A549 (cell line): ENCODE data around the gene POLR2L. TPM values are rescaled to one million over a fixed set of nuclear protein-coding genes. Genes with fewer than 3 reads are reported as not detected.

Experiments used
- ATAC-seq, 2 experiments: fragments of 200-7000 bp in 1 of 2; fragments of >200 bp in 1 of 2; cut with Nextera tagmentation in 1 of 2; cut with Tn5 transposase in 1 of 2; 3 replicates each; pipeline versions ENCODE4 v1.8.0 to v1.9.1; 2018 to 2020; ENCODE audit warnings: mild to moderate bottlenecking in 1 of 2, moderate library complexity in 1 of 2
- CTCF ChIA-PET: fragments of 300-600 bp; sonication (Branson Sonifier 250); formaldehyde crosslinking; extraction: SDS; loops from one replicate; lab custom pipeline; 2021; ENCODE audit warnings: antibody characterized with exemption, inconsistent platforms; lab: Yijun Ruan, JAX
- POLR2A ChIA-PET: fragments of 350-600 bp; formaldehyde crosslinking; extraction: SDS; loops from one replicate; lab custom pipeline; 2021; ENCODE audit warnings: antibody characterized with exemption, inconsistent platforms; lab: Yijun Ruan, JAX
- DNase-seq, 2 experiments: peaks; one replicate each; pipeline versions ENCODE4 v3.0.0 to v3.0.0-alpha.2; 2011 to 2016; ENCODE audit warnings: low read depth in 1 of 2, low spot score in 1 of 2
- FAIRE-seq: peaks from 2 replicates; lab custom pipeline; 2011; peaks lifted over from hg19 to GRCh38; lab: Jason Lieb, UNC
- H3K27ac ChIP-seq, 2 experiments: fragments of >200 bp; sonication (Bioruptor Twin); formaldehyde crosslinking; 3 replicates each; pipeline ENCODE4 v1.5.1; 2016 to 2017
- H3K4me1 ChIP-seq: fragments of >200 bp; sonication (Bioruptor Twin); formaldehyde crosslinking; 3 replicates; pipeline ENCODE4 v1.6.1; 2016
- H3K4me2 ChIP-seq: fragments of >200 bp; sonication (Bioruptor Twin); formaldehyde crosslinking; 3 replicates; pipeline ENCODE4 v1.6.1; 2016
- H3K4me3 ChIP-seq: fragments of >200 bp; sonication (Bioruptor Twin); formaldehyde crosslinking; 3 replicates; pipeline ENCODE4 v1.5.1; 2016
- H3K9me3 ChIP-seq: fragments of >200 bp; sonication (Bioruptor Twin); formaldehyde crosslinking; 3 replicates; pipeline ENCODE4 v1.6.1; 2016
- BHLHE40 ChIP-seq: IDR thresholded peaks from 2 replicates; pipeline ENCODE4 v1.6.1; 2012; ENCODE audit warnings: low read depth, low read length, inconsistent platforms
- EHF ChIP-seq: fragments of 250-450 bp; sonication (Bioruptor Pico); IDR thresholded peaks from 2 replicates; pipeline ENCODE4 v1.5.0; 2020; ENCODE audit warnings: mild to moderate bottlenecking
- EP300 ChIP-seq, 2 experiments: fragments of >200 bp; sonication (Bioruptor Twin); formaldehyde crosslinking; IDR thresholded peaks; 2 replicates in 1 of 2; 3 replicates in 1 of 2; pipeline ENCODE4 v1.6.1; 2016 to 2017
- FOSB ChIP-seq: fragments of 250-450 bp; sonication (Bioruptor Pico); IDR thresholded peaks from 2 replicates; pipeline ENCODE4 v1.5.0; 2020; ENCODE audit warnings: mild to moderate bottlenecking, moderate library complexity
- GATA3 ChIP-seq: IDR thresholded peaks from 2 replicates; pipeline ENCODE4 v1.6.1; 2012; ENCODE audit warnings: borderline replicate concordance
- HEYL ChIP-seq: fragments of 250-450 bp; sonication (Bioruptor Pico); IDR thresholded peaks from 2 replicates; pipeline ENCODE4 v1.8.0; 2021; ENCODE audit warnings: mild to moderate bottlenecking, moderate library complexity
- HOXB13 ChIP-seq: fragments of 250-450 bp; sonication (Bioruptor Pico); IDR thresholded peaks from 2 replicates; pipeline ENCODE4 v1.5.0; 2020; ENCODE audit warnings: low read depth, mild to moderate bottlenecking, moderate library complexity
- JUN ChIP-seq, 2 experiments: fragments of >200 bp; sonication (Bioruptor Twin); formaldehyde crosslinking; IDR thresholded peaks; 2 replicates in 1 of 2; 3 replicates in 1 of 2; pipeline ENCODE4 v1.6.1; 2016 to 2017
- KDM1A ChIP-seq: fragments of 200-600 bp; sonication (generic); IDR thresholded peaks from 2 replicates; pipeline ENCODE4 v1.6.1; 2016; ENCODE audit warnings: low read depth, mild to moderate bottlenecking
- MAFK ChIP-seq: fragments of 450-650 bp; IDR thresholded peaks from 2 replicates; pipeline ENCODE4 v1.6.1; 2014; ENCODE audit not compliant: partially characterized antibody
- MYC ChIP-seq: IDR thresholded peaks from 2 replicates; pipeline ENCODE4 v1.6.1; 2012; ENCODE audit warnings: mild to moderate bottlenecking, inconsistent platforms, low read length, improper control_type of control experiment, borderline replicate concordance
- POLR2A ChIP-seq: IDR thresholded peaks from 2 replicates; pipeline ENCODE4 v1.6.1; 2012; ENCODE audit warnings: mild to moderate bottlenecking, low read length
- RAD21 ChIP-seq, 2 experiments: fragments of >200 bp in 1 of 2; sonication (Bioruptor Twin) in 1 of 2; formaldehyde crosslinking in 1 of 2; IDR thresholded peaks in 1 of 2; conservative IDR thresholded peaks in 1 of 2; 2 replicates in 1 of 2; 3 replicates in 1 of 2; pipeline ENCODE4 v1.6.1; 2012 to 2018; ENCODE audit warnings: inconsistent platforms in 1 of 2
- TFCP2L1 ChIP-seq: fragments of 250-450 bp; sonication (Bioruptor Pico); IDR thresholded peaks from 2 replicates; pipeline ENCODE4 v1.5.0; 2021; ENCODE audit warnings: mild to moderate bottlenecking
- WGBS: methylation state at CpG from one replicate; pipeline ENCODE4 v1.1.6; 2017; ENCODE audit errors: missing lambda C conversion rate; 5-methylcytosine and 5-hydroxymethylcytosine counted together
- polyA plus RNA-seq, 4 experiments: library from polyadenylated mRNA; depleted of rRNA in 3 of 4; stranded (reverse); fragments of >200 nt; fragmentation: RNase III in 1 of 4; extraction: RNeasy Plus Mini Kit Qiagen cat#74134 plus additional on column Dnase treatment in 1 of 4; gene quantifications; 2 replicates in 3 of 4; 3 replicates in 1 of 4; pipeline ENCODE4 v1.2.3, GENCODE V29; 2011 to 2017
- TF ChIP-seq, protein P1 (sequence below): IDR thresholded peaks from 2 replicates; pipeline ENCODE4 v1.6.1; 2012
- TF ChIP-seq, protein P2 (sequence below): fragments of 200-600 bp; sonication (generic); IDR thresholded peaks from 2 replicates; pipeline ENCODE4 v1.6.1; 2016; ENCODE audit warnings: antibody characterized with exemption, mild to moderate bottlenecking, moderate library complexity

The POLR2L gene
- polyA plus RNA-seq, 2 of the 4 experiments (the other 2 are of a cell fraction) = 140 to 773 TPM

DNA sequence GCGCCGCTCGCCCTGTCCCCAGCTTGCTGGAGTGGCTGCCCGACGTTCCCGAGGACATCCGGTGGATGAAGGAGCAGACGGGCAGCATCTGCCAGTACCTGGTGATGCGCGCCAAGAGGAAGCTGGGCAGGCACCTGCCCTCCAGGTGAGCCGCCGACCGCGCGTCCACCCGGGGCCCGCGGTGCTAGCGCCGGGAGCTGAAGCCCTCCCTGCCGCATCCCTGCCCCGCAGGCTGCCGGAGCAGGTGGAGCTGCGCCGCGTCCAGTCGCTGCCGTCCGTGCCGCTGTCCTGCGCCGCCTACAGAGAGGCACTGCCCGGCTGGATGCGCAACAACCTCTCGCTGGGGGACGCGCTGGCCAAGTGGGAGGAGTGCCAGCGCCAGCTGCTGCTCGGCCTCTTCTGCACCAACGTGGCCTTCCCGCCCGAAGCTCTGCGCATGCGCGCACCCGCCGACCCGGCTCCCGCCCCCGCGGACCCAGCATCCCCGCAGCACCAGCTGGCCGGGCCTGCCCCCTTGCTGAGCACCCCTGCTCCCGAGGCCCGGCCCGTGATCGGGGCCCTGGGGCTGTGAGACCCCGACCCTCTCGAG is 17.9 kb downstream of the POLR2L start:
- H3K4me3 ChIP-seq = no peak overlapping the region
- H3K4me1 ChIP-seq = peaks cover 57% of the 10 kb centered on the region
- TF ChIP-seq MYC = no peak
- TF ChIP-seq FOSB (CRISPR knock-in tag) = no peak
- no peak for TF ChIP-seq KDM1A
- no peak for TF ChIP-seq EHF
- no peak for TF ChIP-seq MAFK
- TF ChIP-seq HEYL (CRISPR knock-in tag) = no peak
- TF ChIP-seq, all 56 proteins: peak for 0
- FAIRE-seq = no peak
- 95% methylated on average over 43 of the region's 59 CpGs for WGBS
- no peak for DNase-seq
- ChIA-PET POLR2A (interaction anchor here (1.6 kb wide), 1 partner anchor 10 kb away, joined by 4 read pairs; no protein-coding TSS in a partner anchor), CTCF (interaction anchor here (0.7 to 1.5 kb wide), 3 partner anchors 10 to 19 kb away, joined by 3 to 6 read pairs (median 4); no protein-coding TSS in a partner anchor)
- no peak for ATAC-seq
- H3K27ac ChIP-seq = no peak overlapping the region
- no peaks in the 10 kb centered on the region for H3K9me3 ChIP-seq
- no peak overlapping the region for H3K4me2 ChIP-seq

DNA sequence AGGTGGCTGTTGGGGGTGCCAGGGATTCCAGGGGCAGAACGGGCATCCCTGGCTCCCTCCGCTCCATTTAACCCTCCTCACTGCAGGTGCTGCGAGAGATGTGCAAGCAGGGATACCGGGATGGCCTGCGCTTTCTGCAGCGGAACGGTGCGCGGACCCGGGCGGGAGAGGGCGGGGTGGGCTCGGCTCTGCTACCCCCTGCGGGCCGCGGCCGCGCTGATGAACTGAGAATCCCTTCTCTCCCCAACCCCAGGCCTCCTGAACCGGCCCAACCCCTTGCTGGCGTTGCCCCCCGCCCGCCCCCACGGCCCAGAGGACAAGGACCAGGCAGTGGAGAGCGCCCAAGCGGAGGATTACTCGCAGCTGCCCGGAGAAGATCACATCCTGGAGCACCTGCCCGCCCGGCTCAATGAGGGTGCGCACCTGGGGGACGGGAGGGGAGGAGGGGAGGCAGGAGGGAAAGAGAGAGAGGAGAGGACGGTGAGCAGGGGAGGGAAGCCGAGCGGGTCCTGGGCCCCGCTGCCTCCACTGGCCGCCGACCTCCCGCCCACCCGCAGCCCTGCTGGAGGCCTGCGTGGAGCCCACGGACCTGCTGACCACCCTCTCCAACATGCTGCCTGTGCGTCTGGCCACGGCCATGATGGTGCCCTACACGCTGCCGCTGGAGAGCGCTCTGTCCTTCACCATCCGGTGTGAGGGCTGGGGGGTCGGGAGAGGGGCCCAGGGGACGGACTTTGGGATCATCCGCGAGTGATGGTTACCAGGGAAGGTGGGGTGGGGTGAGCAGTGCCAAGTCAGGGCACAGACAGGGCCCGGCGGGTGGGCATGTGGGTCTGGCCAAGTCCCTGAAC is 18.7 kb downstream of the POLR2L start:
- POLR2A ChIA-PET = interaction anchor here (1.6 kb wide), 1 partner anchor 11 kb away, joined by 4 read pairs; no protein-coding TSS in a partner anchor
- no peak overlapping the region for H3K27ac ChIP-seq
- DNase-seq (no peak), ATAC-seq (no peak), FAIRE-seq (no peak)
- H3K4me3 ChIP-seq = no peak overlapping the region
- H3K9me3 ChIP-seq = no peaks in the 10 kb centered on the region
- H3K4me2 ChIP-seq = no peak overlapping the region
- peaks cover 61% of the 10 kb centered on the region for H3K4me1 ChIP-seq
- TF ChIP-seq EP300 (IDR thresholded peaks at IDR 0.05) = no peak
- TF ChIP-seq, protein P1, sequence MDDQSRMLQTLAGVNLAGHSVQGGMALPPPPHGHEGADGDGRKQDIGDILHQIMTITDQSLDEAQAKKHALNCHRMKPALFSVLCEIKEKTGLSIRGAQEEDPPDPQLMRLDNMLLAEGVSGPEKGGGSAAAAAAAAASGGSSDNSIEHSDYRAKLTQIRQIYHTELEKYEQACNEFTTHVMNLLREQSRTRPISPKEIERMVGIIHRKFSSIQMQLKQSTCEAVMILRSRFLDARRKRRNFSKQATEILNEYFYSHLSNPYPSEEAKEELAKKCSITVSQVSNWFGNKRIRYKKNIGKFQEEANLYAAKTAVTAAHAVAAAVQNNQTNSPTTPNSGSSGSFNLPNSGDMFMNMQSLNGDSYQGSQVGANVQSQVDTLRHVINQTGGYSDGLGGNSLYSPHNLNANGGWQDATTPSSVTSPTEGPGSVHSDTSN = peak; percentile 53; the same call in 1 of the 2 replicates
- TF ChIP-seq GATA3 = no peak
- no peak for TF ChIP-seq HOXB13 (CRISPR knock-in tag)
- TF ChIP-seq EHF = no peak
- TF ChIP-seq TFCP2L1 = no peak
- CTCF ChIA-PET = interaction anchor here (0.7 to 1.8 kb wide), 3 partner anchors 9 to 20 kb away, joined by 3 to 4 read pairs (median 4); partner anchors contain the start of gene CD151
- WGBS = 94% methylated on average over 26 of the region's 53 CpGs

DNA sequence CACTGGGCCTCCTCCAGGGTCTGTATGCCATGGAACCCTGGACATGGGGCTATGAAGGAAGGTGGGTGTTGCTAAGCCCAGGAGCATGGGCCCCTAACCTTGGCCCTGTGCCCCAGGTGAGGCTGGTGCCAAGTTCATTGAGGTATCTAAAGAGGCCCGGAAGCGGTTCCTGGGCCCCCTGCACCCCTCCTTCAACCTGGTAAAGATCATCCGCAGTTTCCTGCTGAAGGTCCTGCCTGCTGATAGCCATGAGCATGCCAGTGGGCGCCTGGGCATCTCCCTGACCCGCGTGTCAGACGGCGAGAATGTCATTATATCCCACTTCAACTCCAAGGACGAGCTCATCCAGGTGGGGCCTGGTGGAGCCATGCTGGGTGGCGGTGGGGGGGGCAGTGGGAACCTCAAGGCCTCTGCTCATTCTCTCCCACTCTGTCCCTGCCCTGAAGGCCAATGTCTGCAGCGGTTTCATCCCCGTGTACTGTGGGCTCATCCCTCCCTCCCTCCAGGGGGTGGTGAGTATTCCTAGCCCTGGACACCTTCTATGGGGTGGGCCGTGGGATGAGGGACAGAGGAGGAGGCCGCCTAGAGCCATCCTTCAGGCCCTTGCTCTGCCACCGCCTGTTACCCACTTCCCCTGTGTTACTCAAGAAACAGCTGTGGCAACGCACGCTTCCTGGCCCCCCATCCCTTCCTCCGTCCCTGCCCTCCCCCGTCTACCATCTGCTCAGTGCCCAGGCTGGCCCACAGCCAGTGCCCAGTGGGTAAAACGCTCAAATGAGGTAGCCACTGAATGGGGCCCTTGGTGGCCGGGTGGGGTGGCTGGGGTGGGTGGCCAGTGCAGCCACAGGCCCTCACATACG is 20.6 kb downstream of the POLR2L start:
- Histone ChIP-seq H3K27ac (peak overlapping the region; percentile 63 to 90; a peak in 5 of 6 replicates), H3K4me2 (peak overlapping the region; percentile 97), H3K4me1 (peaks cover 56% of the 10 kb centered on the region), H3K4me3 (no peak overlapping the region), H3K9me3 (no peaks in the 10 kb centered on the region)
- ChIA-PET CTCF (interaction anchor here (1.0 to 1.8 kb wide), 5 partner anchors 9 to 20 kb away, joined by 3 to 10 read pairs (median 4); partner anchors contain the start of gene CD151), POLR2A (interaction anchor here (0.7 to 1.2 kb wide), 3 partner anchors 12 to 13 kb away, joined by 3 to 4 read pairs (median 3); no protein-coding TSS in a partner anchor)
- 82% methylated on average over 16 of the region's 22 CpGs for WGBS
- TF ChIP-seq BHLHE40 (no peak), JUN (IDR thresholded peaks at IDR 0.05) (peak in 1 of 2 experiments; percentile 24; a peak in 1 of 5 replicates), POLR2A (no peak), RAD21 (conservative IDR thresholded peaks at IDR 0.05 in 1 of 2, IDR thresholded peaks at IDR 0.05 in 1 of 2) (no peak)
- TF ChIP-seq, protein P1 = 0 out of 2 replicates have a peak, but pooled peaks have one; percentile 1
- TF ChIP-seq, protein P2, sequence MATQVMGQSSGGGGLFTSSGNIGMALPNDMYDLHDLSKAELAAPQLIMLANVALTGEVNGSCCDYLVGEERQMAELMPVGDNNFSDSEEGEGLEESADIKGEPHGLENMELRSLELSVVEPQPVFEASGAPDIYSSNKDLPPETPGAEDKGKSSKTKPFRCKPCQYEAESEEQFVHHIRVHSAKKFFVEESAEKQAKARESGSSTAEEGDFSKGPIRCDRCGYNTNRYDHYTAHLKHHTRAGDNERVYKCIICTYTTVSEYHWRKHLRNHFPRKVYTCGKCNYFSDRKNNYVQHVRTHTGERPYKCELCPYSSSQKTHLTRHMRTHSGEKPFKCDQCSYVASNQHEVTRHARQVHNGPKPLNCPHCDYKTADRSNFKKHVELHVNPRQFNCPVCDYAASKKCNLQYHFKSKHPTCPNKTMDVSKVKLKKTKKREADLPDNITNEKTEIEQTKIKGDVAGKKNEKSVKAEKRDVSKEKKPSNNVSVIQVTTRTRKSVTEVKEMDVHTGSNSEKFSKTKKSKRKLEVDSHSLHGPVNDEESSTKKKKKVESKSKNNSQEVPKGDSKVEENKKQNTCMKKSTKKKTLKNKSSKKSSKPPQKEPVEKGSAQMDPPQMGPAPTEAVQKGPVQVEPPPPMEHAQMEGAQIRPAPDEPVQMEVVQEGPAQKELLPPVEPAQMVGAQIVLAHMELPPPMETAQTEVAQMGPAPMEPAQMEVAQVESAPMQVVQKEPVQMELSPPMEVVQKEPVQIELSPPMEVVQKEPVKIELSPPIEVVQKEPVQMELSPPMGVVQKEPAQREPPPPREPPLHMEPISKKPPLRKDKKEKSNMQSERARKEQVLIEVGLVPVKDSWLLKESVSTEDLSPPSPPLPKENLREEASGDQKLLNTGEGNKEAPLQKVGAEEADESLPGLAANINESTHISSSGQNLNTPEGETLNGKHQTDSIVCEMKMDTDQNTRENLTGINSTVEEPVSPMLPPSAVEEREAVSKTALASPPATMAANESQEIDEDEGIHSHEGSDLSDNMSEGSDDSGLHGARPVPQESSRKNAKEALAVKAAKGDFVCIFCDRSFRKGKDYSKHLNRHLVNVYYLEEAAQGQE = no peak
- ATAC-seq (no peak), DNase-seq (no peak), FAIRE-seq (no peak)
